ENCODE data around the gene GPRC5D. TPM values are rescaled to one million over a fixed set of nuclear protein-coding genes. Genes with fewer than 3 reads are reported as not detected.

GPRC5D gene
- total and polyA plus RNA-seq, 8 donors = 0.18 TPM; not detected in 7

DNA sequence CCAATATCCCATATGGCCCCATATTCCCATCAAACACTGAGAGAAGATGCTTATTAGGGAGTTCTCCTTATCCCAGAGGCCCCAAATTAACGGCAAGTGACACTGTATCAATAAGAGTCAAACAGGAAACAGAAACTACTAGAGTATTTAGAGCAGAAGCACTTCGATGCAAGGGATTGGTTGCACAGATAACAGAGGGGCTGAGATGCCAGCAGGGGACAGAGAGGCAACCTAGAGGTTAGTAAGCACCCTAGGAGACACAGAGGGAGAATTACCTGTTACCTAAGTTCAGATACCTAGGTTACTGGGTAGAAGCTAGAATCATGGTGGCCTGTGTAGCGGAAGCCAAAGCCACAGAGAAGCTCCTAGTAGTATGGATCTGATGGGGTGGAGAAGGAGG, 45.2 kb upstream of the GPRC5D start:
- Histone ChIP-seq H3K27ac (peak overlapping the region in 1 of 5 donors; percentile 16), H3K36me3 (no peaks in the 10 kb centered on the region), H3K4me3 (no peak overlapping the region), H3K9me3 (no peaks in the 10 kb centered on the region), H3K27me3 (no peaks in the 10 kb centered on the region), H3K4me1 (peaks cover 27 to 71% (median 56%) of the 10 kb centered on the region in 4 donors)
- DNase-seq = no peak
- TF ChIP-seq, protein P1, sequence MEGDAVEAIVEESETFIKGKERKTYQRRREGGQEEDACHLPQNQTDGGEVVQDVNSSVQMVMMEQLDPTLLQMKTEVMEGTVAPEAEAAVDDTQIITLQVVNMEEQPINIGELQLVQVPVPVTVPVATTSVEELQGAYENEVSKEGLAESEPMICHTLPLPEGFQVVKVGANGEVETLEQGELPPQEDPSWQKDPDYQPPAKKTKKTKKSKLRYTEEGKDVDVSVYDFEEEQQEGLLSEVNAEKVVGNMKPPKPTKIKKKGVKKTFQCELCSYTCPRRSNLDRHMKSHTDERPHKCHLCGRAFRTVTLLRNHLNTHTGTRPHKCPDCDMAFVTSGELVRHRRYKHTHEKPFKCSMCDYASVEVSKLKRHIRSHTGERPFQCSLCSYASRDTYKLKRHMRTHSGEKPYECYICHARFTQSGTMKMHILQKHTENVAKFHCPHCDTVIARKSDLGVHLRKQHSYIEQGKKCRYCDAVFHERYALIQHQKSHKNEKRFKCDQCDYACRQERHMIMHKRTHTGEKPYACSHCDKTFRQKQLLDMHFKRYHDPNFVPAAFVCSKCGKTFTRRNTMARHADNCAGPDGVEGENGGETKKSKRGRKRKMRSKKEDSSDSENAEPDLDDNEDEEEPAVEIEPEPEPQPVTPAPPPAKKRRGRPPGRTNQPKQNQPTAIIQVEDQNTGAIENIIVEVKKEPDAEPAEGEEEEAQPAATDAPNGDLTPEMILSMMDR (IDR thresholded peaks at IDR 0.05) = no peak
- TF ChIP-seq POLR2A (IDR thresholded peaks at IDR 0.05) = no peak
- TF ChIP-seq EP300 (IDR thresholded peaks at IDR 0.05) = no peak
- no peak for TF ChIP-seq POLR2AphosphoS5 (IDR thresholded peaks at IDR 0.05)
- intact Hi-C loops (cut with DNase I; ENCODE audit: low total_unique reads) = no loop called here
- WGBS, 5 donors = 54 to 69% (median 57%) methylated on average over 3 of the region's 3 CpGs

DNA sequence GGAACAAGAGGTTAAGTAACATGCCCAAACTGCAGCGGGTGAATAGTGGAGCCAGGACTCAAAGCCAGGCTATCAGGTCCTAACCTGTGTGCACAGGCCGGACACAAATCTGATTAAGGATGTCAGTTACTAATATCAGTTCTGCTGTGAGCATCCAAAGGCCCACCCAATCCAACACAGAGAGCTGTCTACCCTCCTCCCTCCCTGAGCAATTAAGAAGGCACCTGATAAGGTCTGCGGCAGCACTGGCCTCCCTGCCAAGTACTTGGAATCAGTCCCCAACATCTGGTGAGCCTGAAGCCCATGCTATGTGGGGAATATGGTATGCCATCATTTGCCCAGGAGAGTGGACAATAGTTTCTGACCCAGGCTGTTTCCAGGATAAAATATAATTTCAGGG, 44.2 kb upstream of the GPRC5D start:
- WGBS, 5 donors = 42 to 63% (median 56%) methylated on average over 3 of the region's 3 CpGs
- Histone ChIP-seq H3K9me3 (no peaks in the 10 kb centered on the region), H3K36me3 (no peaks in the 10 kb centered on the region), H3K4me3 (no peak overlapping the region), H3K27ac (no peak overlapping the region), H3K4me1 (peaks cover 21 to 70% (median 51%) of the 10 kb centered on the region in 4 donors), H3K27me3 (no peaks in the 10 kb centered on the region)
- intact Hi-C loops (cut with DNase I; ENCODE audit: low total_unique reads) = no loop called here
- no peak for TF ChIP-seq POLR2A (IDR thresholded peaks at IDR 0.05)
- no peak for TF ChIP-seq EP300 (IDR thresholded peaks at IDR 0.05)
- TF ChIP-seq, protein P1 (IDR thresholded peaks at IDR 0.05) = no peak
- TF ChIP-seq POLR2AphosphoS5 (IDR thresholded peaks at IDR 0.05) = no peak
- no peak for DNase-seq

DNA sequence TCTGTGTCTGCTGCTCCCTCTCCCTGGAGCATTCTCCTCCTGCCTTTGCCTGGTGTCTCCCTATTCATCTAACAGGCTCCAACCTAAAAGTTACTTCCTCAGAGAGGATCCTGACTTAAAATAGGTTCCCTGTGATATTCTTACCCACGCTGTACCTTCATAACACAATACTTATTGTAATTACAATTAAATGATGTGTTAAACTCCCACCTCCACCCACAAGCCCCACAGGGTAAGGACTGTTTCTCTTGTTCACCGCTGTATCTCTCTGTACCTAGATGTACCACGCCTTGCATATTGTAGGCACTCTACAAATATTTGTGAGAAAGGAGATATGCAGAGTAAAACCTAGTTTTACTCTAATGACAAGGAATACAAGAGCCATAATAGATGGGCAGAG, 43.1 kb upstream of the GPRC5D start:
- no peak overlapping the region for H3K27ac ChIP-seq
- DNase-seq = no peak
- 75 to 85% (median 82%) methylated on average over 3 of the region's 3 CpGs for WGBS, 5 donors
- H3K4me1 ChIP-seq = peaks cover 21 to 63% (median 49%) of the 10 kb centered on the region in 4 donors
- H3K9me3 ChIP-seq = no peaks in the 10 kb centered on the region
- intact Hi-C loops (cut with DNase I; ENCODE audit: low total_unique reads) = no loop called here
- H3K4me3 ChIP-seq = no peak overlapping the region
- no peaks in the 10 kb centered on the region for H3K36me3 ChIP-seq
- no peak for TF ChIP-seq POLR2A (IDR thresholded peaks at IDR 0.05)
- TF ChIP-seq EP300 (IDR thresholded peaks at IDR 0.05) = no peak
- no peak for TF ChIP-seq POLR2AphosphoS5 (IDR thresholded peaks at IDR 0.05)
- TF ChIP-seq, protein P1 (IDR thresholded peaks at IDR 0.05) = no peak
- H3K27me3 ChIP-seq = no peaks in the 10 kb centered on the region

DNA sequence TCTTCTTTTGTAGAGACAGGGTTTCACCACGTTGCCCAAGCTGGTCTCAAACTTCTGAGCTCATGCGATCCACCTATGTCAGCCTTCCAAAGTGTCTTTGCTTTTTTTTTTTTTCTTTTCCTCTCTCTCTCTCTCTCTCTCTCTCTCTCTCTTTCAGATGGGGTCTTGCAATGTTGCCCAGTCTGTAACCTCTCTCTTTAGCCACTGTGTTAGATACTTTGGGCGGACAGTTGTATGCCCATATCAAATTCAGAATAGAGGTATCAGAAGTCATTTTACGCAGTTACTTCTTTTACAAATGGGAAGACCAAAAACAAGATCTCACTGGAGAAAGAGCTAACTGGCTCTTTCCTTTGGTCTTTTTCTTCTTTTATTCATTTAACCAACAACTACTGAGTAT, 41.4 kb upstream of the GPRC5D start:
- Histone ChIP-seq H3K9me3 (no peaks in the 10 kb centered on the region), H3K36me3 (peaks cover 7 to 11% (median 10%) of the 10 kb centered on the region in 4 donors), H3K27ac (peak overlapping the region in 4 of 5 donors; percentile 48 to 72 (median 71)), H3K4me1 (peaks cover 13 to 48% (median 34%) of the 10 kb centered on the region in 4 donors), H3K27me3 (no peaks in the 10 kb centered on the region), H3K4me3 (no peak overlapping the region)
- intact Hi-C loops (cut with DNase I; ENCODE audit: low total_unique reads) = no loop called here
- no peak for DNase-seq
- TF ChIP-seq POLR2A (IDR thresholded peaks at IDR 0.05) = no peak
- no peak for TF ChIP-seq POLR2AphosphoS5 (IDR thresholded peaks at IDR 0.05)
- TF ChIP-seq EP300 (IDR thresholded peaks at IDR 0.05) = no peak
- TF ChIP-seq, protein P1 (IDR thresholded peaks at IDR 0.05) = no peak
- 94 to 98% (median 96%) methylated on average over 4 of the region's 4 CpGs for WGBS, 5 donors
